ENCODE data around the gene TENM3.

TENM3 gene

DNA sequence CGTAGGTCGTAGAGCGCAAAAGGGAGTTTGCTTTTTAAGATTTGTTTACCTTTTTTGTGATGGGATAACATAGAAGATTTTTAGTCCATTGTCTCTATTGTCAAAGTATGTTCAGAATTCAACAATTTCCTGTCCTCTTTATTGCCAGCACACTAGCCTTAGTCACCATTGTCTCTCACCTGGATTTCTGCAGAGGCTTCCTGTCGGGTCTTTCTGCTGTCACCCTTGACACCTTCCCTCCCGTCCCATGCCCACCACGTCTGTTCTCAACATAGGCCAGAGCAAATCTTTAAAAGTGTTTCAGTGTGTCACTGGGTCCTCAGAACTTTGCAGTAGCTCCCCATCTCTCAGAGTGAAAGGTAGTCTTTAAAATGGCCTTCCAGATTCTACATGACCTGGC is 323.9 kb downstream of the TENM3 start:
- Histone ChIP-seq H3K9me3 (ENCODE audit: low read depth, low read length) (no peaks in the 10 kb centered on the region), H3K36me3 (ENCODE audit: insufficient read depth, low read length) (no peaks in the 10 kb centered on the region), H3K27ac (no peak overlapping the region), H3K9ac (ENCODE audit: insufficient read length) (no peak overlapping the region), H3K4me3 (no peak overlapping the region)
- TF ChIP-seq POLR2AphosphoS5 (IDR thresholded peaks at IDR 0.05; ENCODE audit: borderline replicate concordance, low read depth, low read length) (no peak), FOXP2 (optimal IDR thresholded peaks at IDR 0.05; ENCODE audit: control extremely low read depth, extremely low read length, insufficient read depth) (no peak), EZH2 (IDR thresholded peaks at IDR 0.05) (no peak)
- no peak for DNase-seq (ENCODE audit: low read depth, low spot score)

- H3K27ac ChIP-seq: no peak overlapping the region
- no peaks in the 10 kb centered on the region for H3K36me3 ChIP-seq (ENCODE audit: insufficient read depth, low read length)
- no peak for DNase-seq (ENCODE audit: low read depth, low spot score)
- H3K4me3 ChIP-seq: no peak overlapping the region
- H3K9me3 ChIP-seq (ENCODE audit: low read depth, low read length): no peaks in the 10 kb centered on the region
- no peak overlapping the region for H3K9ac ChIP-seq (ENCODE audit: insufficient read length)
- no peak for TF ChIP-seq FOXP2 (optimal IDR thresholded peaks at IDR 0.05; ENCODE audit: control extremely low read depth, extremely low read length, insufficient read depth)
- TF ChIP-seq EZH2 (IDR thresholded peaks at IDR 0.05): no peak
- TF ChIP-seq POLR2AphosphoS5 (IDR thresholded peaks at IDR 0.05; ENCODE audit: borderline replicate concordance, low read depth, low read length): no peak
These were observed 326.4 kb downstream of the TENM3 start for GRCh38 chr4:182569561-182569960.

- Histone ChIP-seq H3K36me3 (ENCODE audit: insufficient read depth, low read length) (no peaks in the 10 kb centered on the region), H3K9me3 (ENCODE audit: low read depth, low read length) (no peaks in the 10 kb centered on the region), H3K9ac (ENCODE audit: insufficient read length) (no peak overlapping the region), H3K27ac (no peak overlapping the region), H3K4me3 (no peak overlapping the region)
- TF ChIP-seq POLR2AphosphoS5 (IDR thresholded peaks at IDR 0.05; ENCODE audit: borderline replicate concordance, low read depth, low read length) (no peak), EZH2 (IDR thresholded peaks at IDR 0.05) (peak; percentile 39)
- DNase-seq (ENCODE audit: low read depth, low spot score): no peak
These were observed 331.5 kb downstream of the TENM3 start for GRCh38 chr4:182574706-182575105.

GRCh38 chr4:182575225-182575624 is 332.0 kb downstream of the TENM3 start:
- Histone ChIP-seq H3K4me3 (no peak overlapping the region), H3K36me3 (ENCODE audit: insufficient read depth, low read length) (no peaks in the 10 kb centered on the region)

DNA sequence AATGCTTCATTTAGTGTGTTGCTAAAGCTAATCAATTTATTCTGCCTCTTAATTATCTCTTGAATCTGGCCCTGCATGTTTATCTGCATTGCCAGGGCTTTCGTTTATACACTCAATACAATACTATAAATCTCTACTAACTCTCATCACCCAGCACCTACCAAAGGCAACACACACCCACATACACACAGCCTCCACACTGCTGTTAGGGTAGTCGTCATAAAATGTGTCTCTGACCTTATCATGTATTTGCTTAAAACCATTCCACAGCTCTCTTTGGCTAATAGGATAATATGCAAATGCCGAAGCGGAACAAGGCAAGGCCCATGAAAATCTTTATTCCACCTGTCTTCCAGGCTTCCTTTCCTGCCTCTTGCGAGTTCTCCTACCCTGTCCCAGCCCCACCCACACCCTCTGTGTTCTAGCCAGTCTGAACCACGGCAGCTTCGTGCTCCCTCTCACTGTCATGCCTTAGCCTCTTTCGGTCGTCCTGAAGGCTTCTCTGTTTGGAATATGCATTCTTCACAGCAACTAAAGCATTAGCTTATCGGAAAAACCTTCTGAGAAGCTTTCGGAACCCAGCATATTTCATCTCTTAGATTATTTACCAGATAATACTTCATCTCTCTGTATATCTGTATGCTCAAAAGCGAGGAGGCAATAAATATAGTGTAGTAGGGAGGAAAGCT is 333.5 kb downstream of the TENM3 start:
- no peak overlapping the region for H3K4me3 ChIP-seq
- no peaks in the 10 kb centered on the region for H3K36me3 ChIP-seq (ENCODE audit: insufficient read depth, low read length)
- H3K27ac ChIP-seq: no peak overlapping the region
- H3K9ac ChIP-seq (ENCODE audit: insufficient read length): no peak overlapping the region
- no peak for TF ChIP-seq POLR2AphosphoS5 (IDR thresholded peaks at IDR 0.05; ENCODE audit: borderline replicate concordance, low read depth, low read length)
- TF ChIP-seq EZH2 (IDR thresholded peaks at IDR 0.05): no peak
- no peak for TF ChIP-seq FOXP2 (optimal IDR thresholded peaks at IDR 0.05; ENCODE audit: control extremely low read depth, extremely low read length, insufficient read depth)
- no peak for DNase-seq (ENCODE audit: low read depth, low spot score)
- no peaks in the 10 kb centered on the region for H3K9me3 ChIP-seq (ENCODE audit: low read depth, low read length)

More at GRCh38 chr4:182575225-182575624, 332.0 kb downstream of the TENM3 start:
- Histone ChIP-seq H3K9ac (ENCODE audit: insufficient read length) (no peak overlapping the region), H3K9me3 (ENCODE audit: low read depth, low read length) (no peaks in the 10 kb centered on the region), H3K27ac (no peak overlapping the region)
- DNase-seq (ENCODE audit: low read depth, low spot score): no peak
- TF ChIP-seq EZH2 (IDR thresholded peaks at IDR 0.05) (peak; percentile 74), FOXP2 (optimal IDR thresholded peaks at IDR 0.05; ENCODE audit: control extremely low read depth, extremely low read length, insufficient read depth) (no peak)

DNA sequence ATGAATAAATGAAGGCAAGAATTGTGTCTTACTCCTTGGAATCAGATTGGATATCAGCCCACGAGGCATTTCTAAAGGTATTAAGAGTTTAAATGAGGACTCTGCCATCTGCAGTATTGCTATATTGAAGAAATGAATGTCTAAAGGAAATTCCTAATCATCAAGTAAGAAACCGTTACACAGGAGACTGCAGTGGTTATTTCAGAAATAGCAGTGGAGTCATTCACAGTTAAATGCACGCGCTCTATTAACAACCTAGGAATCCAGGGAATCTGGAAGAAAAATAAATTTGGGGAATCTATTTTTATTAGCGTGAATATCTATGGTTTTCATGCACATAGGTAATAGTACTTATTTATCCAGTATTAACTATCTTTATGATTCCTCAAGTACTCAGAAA is 334.2 kb downstream of the TENM3 start:
- Histone ChIP-seq H3K9ac (ENCODE audit: insufficient read length) (no peak overlapping the region), H3K4me3 (no peak overlapping the region), H3K27ac (no peak overlapping the region), H3K36me3 (ENCODE audit: insufficient read depth, low read length) (no peaks in the 10 kb centered on the region), H3K9me3 (ENCODE audit: low read depth, low read length) (no peaks in the 10 kb centered on the region)
- DNase-seq (ENCODE audit: low read depth, low spot score): no peak
- TF ChIP-seq EZH2 (IDR thresholded peaks at IDR 0.05) (no peak), FOXP2 (optimal IDR thresholded peaks at IDR 0.05; ENCODE audit: control extremely low read depth, extremely low read length, insufficient read depth) (no peak), POLR2AphosphoS5 (IDR thresholded peaks at IDR 0.05; ENCODE audit: borderline replicate concordance, low read depth, low read length) (no peak)

DNA sequence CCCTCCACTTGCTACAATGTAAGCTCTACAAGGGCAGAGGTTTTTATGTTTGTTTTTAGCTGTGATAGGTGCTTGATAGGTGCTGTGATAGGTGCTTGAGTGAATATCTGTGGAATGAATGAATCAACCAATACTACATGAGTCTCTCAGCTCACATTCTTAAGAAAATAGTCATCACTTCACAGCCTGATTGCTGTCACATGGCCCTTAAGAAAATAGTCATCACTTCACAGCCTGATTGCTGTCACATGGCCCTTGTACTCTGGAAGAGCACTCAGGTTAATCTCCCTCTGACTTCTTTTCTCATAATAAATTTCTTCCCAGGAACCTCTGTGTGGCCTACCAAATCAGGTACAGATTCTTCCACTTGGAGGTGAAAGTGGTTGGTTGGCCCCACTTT is 335.2 kb downstream of the TENM3 start:
- DNase-seq (ENCODE audit: low read depth, low spot score): no peak
- no peaks in the 10 kb centered on the region for H3K9me3 ChIP-seq (ENCODE audit: low read depth, low read length)
- H3K27ac ChIP-seq: no peak overlapping the region

GRCh38 chr4:182582245-182582644 is 339.0 kb downstream of the TENM3 start:
- DNase-seq (ENCODE audit: low read depth, low spot score): no peak
- Histone ChIP-seq H3K27ac (no peak overlapping the region), H3K9ac (ENCODE audit: insufficient read length) (no peak overlapping the region), H3K36me3 (ENCODE audit: insufficient read depth, low read length) (no peaks in the 10 kb centered on the region), H3K4me3 (no peak overlapping the region), H3K9me3 (ENCODE audit: low read depth, low read length) (no peaks in the 10 kb centered on the region)
- TF ChIP-seq POLR2AphosphoS5 (IDR thresholded peaks at IDR 0.05; ENCODE audit: borderline replicate concordance, low read depth, low read length): no peak
- TF ChIP-seq EZH2 (IDR thresholded peaks at IDR 0.05): no peak
- no peak for TF ChIP-seq FOXP2 (optimal IDR thresholded peaks at IDR 0.05; ENCODE audit: control extremely low read depth, extremely low read length, insufficient read depth)

More for the DNA sequence above, 335.2 kb downstream of the TENM3 start:
- TF ChIP-seq FOXP2 (optimal IDR thresholded peaks at IDR 0.05; ENCODE audit: control extremely low read depth, extremely low read length, insufficient read depth) (no peak), POLR2AphosphoS5 (IDR thresholded peaks at IDR 0.05; ENCODE audit: borderline replicate concordance, low read depth, low read length) (no peak), EZH2 (IDR thresholded peaks at IDR 0.05) (no peak)
- Histone ChIP-seq H3K36me3 (ENCODE audit: insufficient read depth, low read length) (no peaks in the 10 kb centered on the region), H3K4me3 (no peak overlapping the region), H3K9ac (ENCODE audit: insufficient read length) (no peak overlapping the region)
